Fibroblast of the aortic adventitia (primary cell): ENCODE data around the gene SNX18. TPM values are rescaled to one million over a fixed set of nuclear protein-coding genes. Genes with fewer than 3 reads are reported as not detected.
A peak's percentile ranks its signal among the peaks of the same experiment; 100 is the strongest.

Source experiments
- DNase-seq: peaks from one replicate; pipeline ENCODE4 v3.0.0-alpha.2; 2010; ENCODE audit warnings: low read depth
- H3K4me3 ChIP-seq: 2 replicates; pipeline ENCODE4 v1.5.1; 2011; ENCODE audit warnings: low read depth, mild to moderate bottlenecking, control low read depth, low read length, moderate library complexity
- CTCF ChIP-seq: IDR thresholded peaks from 2 replicates; pipeline ENCODE4 v1.5.1; 2011; ENCODE audit warnings: mild to moderate bottlenecking, low read length, control low read depth, inconsistent platforms; ENCODE audit not compliant: insufficient read depth
- total RNA-seq: library from RNA; depleted of rRNA; stranded (reverse); fragments of >200 nt; gene quantifications from 2 replicates; pipeline ENCODE4 v1.2.3, GENCODE V29; 2012; ENCODE audit warnings: low replicate concordance

Gene SNX18
- total RNA-seq, 1 donor: 38.8 TPM

GRCh38 chr5:54561651-54562050, 44.1 kb downstream of the SNX18 start:
- no peak overlapping the region for H3K4me3 ChIP-seq
- DNase-seq: no peak
- TF ChIP-seq CTCF: no peak

- no peak overlapping the region for H3K4me3 ChIP-seq
These were observed 45.7 kb downstream of the SNX18 start for GRCh38 chr5:54563083-54563761.

DNA sequence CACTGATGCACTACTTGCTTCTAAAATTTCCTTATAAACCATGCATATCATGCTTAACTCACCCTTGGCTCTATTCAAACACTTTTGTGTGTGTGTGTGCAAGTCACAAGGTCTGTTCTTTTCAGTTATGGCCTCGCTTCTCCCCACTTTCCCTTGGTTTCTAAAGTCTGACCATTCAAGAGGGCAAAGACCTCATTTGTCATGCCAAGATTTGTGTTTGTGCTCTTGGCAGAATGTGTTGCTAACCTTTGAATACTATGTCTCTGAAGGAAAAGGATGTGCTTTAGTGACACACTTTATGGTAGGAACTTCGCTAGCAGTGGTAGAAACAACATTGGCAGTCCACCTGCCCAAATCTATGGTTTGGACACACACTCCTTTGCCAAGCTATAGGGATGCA, 50.4 kb downstream of the SNX18 start:
- DNase-seq: no peak
- TF ChIP-seq CTCF: no peak
- H3K4me3 ChIP-seq: no peak overlapping the region

More at GRCh38 chr5:54563083-54563761, 45.7 kb downstream of the SNX18 start:
- DNase-seq: no peak
- no peak for TF ChIP-seq CTCF

GRCh38 chr5:54570916-54571315, 53.4 kb downstream of the SNX18 start:
- no peak for TF ChIP-seq CTCF
- peak; percentile 92 for DNase-seq
- no peak overlapping the region for H3K4me3 ChIP-seq

GRCh38 chr5:54571462-54571861, 53.9 kb downstream of the SNX18 start:
- no peak for DNase-seq
- no peak for TF ChIP-seq CTCF
- no peak overlapping the region for H3K4me3 ChIP-seq

- TF ChIP-seq CTCF: no peak
- H3K4me3 ChIP-seq: no peak overlapping the region
- DNase-seq: no peak
These were observed 56.4 kb downstream of the SNX18 start for GRCh38 chr5:54573812-54574489.
